GM12872 (cell line): ENCODE measurements around the gene AKAP12.

Source experiments
- TF ChIP-seq, protein P1 (sequence below): IDR thresholded peaks from 3 replicates; pipeline ENCODE4 v1.5.1; 2011; ENCODE audit warnings: low read depth, mild to moderate bottlenecking, low read length, moderate library complexity; ENCODE audit not compliant: insufficient read depth

AKAP12 gene

GRCh38 chr6:151240036-151240685, 394 bp downstream of the AKAP12 start:
- TF ChIP-seq, protein P1, sequence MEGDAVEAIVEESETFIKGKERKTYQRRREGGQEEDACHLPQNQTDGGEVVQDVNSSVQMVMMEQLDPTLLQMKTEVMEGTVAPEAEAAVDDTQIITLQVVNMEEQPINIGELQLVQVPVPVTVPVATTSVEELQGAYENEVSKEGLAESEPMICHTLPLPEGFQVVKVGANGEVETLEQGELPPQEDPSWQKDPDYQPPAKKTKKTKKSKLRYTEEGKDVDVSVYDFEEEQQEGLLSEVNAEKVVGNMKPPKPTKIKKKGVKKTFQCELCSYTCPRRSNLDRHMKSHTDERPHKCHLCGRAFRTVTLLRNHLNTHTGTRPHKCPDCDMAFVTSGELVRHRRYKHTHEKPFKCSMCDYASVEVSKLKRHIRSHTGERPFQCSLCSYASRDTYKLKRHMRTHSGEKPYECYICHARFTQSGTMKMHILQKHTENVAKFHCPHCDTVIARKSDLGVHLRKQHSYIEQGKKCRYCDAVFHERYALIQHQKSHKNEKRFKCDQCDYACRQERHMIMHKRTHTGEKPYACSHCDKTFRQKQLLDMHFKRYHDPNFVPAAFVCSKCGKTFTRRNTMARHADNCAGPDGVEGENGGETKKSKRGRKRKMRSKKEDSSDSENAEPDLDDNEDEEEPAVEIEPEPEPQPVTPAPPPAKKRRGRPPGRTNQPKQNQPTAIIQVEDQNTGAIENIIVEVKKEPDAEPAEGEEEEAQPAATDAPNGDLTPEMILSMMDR = no peak

GRCh38 chr6:151240791-151241642, 1.2 kb downstream of the AKAP12 start:
- TF ChIP-seq, protein P1 = no peak

GRCh38 chr6:151241853-151242252, 2.1 kb downstream of the AKAP12 start:
- TF ChIP-seq, protein P1 = no peak

GRCh38 chr6:151242420-151242861, 2.7 kb downstream of the AKAP12 start:
- TF ChIP-seq, protein P1 = no peak

DNA sequence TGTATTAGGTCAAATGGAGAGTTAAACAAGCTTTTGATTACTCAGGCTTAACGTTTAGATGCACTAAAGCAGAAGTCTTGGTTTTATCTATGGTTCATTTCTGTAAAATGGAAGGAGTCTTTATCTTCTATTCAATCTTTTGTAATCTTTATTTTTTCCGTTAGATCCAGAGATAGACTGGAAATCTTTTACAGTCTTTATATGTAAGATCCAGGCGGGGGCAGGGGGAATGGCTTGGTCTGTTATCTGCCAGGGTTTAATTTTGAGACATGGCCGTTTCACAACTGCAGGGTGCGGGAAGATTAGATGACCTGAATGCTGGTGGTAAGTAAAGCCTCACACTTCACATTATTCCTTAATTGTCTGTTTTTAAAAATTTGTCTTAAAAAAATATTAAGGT, 3.7 kb downstream of the AKAP12 start:
- TF ChIP-seq, protein P1 = no peak

- TF ChIP-seq, protein P1 = no peak
These were observed 7.7 kb downstream of the AKAP12 start for GRCh38 chr6:151247490-151247889.

- TF ChIP-seq, protein P1 = no peak
These were observed 8.5 kb downstream of the AKAP12 start for GRCh38 chr6:151248295-151248694.
